HG03103 (cell line): ENCODE data around the gene TMEM63C.
"Not testable (repeated sequence)": the region's sequence is repeated elsewhere in the genome, so short reads cannot be mapped to it uniquely, and the experiment has no call there.

Source experiments
- ATAC-seq: cut with Tn5 transposase; IDR thresholded peaks from one replicate; pipeline ENCODE4 v1.9.1; 2021; ENCODE audit warnings: low read depth; ENCODE audit not compliant: unreplicated experiment

The TMEM63C gene

DNA sequence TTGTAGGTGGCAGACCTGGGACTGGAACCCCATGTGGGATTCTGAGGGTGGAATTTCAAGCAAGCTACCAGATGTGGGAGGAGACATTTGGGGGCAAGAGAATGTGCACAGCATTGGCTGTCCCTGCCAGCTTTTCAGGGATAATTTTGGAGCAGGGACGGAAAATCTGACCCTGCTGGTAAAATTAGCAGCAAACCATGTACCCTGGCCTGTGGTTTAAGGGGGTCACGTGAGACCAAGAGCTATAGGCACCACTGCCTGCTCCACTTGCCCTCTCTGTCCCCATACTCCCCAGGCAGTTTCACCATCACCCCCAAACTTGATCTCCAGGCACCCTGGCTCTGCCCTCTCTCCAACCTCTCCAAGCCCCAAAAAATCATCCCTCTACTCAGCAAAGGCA, 26.5 kb upstream of the TMEM63C start:
- no peak for ATAC-seq

DNA sequence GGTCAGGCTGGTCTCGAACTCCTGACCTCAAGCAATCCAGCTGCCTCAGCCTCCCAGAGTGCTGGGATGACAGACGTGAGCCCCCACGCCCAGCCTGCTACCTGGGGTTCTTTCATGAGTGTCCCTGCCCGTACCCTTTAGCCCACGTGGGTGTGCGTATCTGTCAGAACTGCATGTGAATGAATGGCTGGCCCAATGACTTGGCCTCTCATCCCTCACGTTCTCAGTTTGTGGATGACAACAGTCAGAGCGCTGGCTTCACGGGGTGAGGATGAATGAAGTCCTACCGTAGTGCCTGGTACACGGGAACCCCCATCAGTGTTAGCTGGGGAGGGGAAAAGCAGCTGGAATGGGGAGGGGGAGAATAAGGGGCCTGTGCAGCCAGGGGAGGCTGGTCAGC, 23.9 kb upstream of the TMEM63C start:
- ATAC-seq: no peak

DNA sequence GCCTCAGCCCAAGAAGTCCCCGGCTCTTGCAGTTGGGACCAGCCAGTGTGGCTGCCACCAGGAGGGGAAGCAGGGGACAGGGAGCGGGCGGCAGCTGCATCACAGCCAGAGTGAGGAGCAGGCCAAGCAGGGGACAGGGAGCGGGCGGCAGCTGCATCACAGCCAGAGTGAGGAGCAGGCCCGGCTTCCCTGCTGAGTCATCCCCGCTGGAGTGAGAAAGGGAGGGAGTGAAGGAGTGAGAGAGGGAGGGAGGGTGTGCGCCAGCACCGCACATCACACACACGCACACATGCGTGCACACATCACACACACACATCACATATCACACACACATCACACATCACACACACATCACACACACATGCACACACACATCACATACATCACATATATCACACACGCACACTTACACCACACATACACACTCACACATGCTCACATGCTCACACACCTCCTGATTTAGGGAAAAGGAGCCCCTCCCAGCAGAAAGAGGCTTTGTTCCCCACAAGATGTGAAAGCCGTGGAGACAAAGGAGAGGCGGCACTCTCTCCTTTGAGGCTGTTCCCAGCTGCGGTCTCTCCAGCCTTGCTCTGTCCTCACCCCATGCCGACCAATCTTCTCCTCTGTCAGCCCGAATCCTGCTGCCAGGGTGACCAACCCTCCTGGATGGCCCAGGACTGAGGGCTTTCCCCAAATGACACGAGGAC, 23.3 kb upstream of the TMEM63C start:
- no peak for ATAC-seq

DNA sequence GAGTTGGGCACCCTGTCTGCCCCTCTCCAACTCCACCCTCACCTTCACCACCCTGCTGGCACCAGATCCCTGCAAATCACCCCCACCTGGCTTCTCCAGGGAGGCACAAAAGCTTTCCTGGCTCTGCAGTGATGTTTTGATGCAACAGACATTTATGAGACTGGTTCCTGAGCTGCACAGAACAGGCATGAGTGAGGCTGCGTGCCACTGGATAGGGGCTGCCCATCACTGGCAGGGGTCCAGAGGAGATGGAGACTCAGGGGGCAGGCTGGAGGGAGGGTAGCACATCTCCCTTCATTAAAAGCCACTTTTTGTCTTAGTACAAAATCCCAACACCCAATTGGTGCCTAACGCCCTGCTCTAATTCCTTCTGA, 22.7 kb upstream of the TMEM63C start:
- ATAC-seq: no peak

DNA sequence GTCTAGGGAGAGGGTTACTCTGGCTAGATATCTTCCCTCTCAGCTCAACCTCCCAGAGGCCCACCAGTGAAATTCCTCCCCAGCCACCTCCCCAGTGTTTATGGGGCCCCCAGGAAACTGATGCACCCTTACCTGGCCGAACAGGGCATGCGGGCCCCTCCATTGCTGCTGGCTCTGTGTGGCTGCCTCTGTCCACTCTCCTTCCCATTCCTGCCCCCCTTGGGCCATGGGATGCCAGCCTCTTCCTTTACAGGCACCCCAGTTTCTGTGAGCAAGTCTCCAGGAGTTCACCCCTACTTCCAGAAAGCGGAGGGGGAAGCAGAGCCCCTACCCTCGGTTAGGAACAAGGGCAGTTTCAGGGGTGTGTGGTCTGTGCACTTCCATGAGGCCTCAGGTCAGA, 20.6 kb upstream of the TMEM63C start:
- no peak for ATAC-seq

DNA sequence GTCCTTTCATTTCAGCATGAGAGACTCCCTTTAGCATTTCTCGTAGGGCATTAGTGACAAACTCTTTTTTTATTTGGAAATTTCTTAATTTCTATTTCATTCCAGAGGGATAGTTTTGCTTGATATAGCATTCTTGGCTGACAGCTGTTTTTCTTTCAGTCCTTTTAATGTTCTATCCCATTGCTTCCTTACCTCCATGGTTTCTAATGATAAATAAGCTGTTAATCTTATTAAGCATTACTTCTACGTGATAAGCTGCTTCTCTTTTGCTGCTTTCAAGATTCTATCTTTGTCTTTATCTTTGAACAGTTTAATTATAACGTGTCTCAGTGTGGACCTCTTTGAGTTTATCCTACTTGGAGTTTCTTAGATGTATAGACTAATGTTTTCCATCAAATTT, 11.6 kb upstream of the TMEM63C start:
- no peak for ATAC-seq

DNA sequence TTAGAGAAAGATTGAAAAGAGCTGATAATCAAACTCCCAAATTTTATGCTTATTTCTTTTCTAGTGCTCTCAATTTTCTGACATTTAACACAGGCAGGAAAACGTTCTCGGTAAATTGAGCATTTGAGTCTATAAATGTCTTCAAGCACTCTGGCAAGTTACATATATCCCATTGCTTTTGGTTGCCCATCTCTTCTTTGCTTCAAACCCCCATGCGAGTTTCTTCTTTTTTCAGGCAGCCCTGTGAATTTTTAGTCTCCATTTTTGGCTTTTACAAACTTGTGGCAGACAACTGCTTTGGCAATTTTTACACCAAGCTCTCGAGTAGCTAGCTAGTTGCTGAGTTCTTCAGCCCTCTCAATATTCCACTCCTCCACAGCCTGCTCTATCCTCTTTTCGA, 8.7 kb upstream of the TMEM63C start:
- ATAC-seq: no peak

DNA sequence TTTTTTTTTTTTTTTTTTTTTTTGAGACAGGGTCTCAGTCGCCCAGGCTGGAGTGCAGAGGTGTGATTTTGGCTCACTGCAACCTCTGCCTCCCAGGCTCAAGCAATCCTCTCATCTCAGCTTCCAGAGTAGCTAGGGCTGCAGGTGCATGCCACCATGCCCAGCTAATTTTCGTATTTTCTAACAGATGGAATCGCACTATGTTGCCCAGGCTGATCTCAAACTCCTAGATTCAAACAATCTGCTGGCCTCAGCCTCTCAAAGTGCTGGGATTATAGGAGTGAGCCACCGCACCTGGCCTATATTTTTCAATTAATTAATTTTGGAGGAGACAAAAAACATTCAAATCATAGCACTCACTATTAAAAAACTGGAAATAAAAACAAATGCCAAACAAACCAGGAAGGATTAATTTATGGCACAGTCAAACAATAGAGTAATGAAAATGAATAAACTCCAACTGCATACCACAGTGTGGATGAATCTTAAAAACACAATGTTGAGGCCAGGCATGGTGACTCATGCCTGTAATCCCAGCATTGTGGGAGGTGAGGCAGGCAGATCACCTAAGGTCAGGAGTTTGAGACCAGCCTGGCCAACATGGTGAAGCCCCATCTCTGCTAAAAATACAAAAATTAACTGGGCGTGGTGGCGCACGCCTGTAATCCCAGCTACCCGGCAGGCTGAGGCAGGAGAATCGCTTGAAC, 7.5 kb upstream of the TMEM63C start:
- not testable (repeated sequence) for ATAC-seq

DNA sequence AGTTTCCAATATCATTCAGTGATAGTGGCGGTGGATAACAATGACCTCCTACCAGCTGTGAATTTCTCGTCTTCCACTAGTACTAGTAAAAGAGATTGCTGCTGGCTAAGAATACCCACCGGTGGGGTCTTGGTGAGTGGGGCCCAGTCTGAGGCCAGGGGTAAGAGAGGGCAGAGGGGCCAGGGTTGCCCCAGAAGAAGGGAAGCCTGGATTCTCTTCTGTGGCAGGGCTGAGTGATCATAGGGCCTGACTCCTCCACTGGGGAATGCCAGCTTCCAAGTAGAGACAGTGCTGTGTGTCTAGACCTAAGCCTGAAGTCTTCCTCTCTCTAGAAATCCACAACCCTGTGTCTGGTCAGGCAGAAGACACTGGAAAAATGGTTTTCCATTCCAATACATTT, 5.8 kb upstream of the TMEM63C start:
- no peak for ATAC-seq

DNA sequence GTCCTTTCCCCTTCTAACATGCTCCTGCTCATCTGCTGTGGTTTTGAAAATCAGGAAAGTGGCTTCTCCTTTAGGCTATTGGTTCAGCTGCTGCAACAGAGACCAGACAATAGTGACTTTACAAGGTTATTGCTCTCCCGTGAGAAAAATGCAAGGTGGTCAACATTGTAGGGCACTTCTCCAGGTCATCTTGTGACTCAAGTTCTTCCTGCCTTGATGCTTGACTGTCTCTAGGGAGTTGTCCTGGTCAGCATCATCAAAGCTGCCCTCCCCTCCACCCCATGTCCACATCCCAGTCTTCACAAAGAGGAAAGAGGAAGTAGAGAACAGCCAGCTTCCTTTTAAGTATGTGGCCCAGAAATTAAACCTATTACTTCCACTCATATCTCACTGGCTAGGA, 3.9 kb upstream of the TMEM63C start:
- no peak for ATAC-seq

DNA sequence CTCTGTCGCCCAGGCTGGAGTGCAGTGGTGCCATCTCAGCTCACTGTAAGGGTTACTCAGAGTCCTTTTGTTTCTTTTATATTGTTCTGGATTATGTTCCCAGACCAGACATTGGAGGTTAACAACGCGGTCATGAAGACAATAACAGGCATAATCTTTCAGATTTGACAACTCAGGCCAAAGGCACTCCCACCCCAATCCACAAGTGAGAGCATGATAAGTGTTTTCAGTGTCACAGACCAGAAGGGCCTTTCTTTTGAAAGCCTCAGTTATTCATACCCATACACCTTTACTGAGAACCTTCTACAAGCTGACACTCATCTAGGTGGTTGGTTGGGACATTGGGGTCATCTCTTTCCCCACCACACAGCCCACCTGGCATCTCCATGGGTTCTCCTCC, 2.9 kb upstream of the TMEM63C start:
- ATAC-seq: no peak

DNA sequence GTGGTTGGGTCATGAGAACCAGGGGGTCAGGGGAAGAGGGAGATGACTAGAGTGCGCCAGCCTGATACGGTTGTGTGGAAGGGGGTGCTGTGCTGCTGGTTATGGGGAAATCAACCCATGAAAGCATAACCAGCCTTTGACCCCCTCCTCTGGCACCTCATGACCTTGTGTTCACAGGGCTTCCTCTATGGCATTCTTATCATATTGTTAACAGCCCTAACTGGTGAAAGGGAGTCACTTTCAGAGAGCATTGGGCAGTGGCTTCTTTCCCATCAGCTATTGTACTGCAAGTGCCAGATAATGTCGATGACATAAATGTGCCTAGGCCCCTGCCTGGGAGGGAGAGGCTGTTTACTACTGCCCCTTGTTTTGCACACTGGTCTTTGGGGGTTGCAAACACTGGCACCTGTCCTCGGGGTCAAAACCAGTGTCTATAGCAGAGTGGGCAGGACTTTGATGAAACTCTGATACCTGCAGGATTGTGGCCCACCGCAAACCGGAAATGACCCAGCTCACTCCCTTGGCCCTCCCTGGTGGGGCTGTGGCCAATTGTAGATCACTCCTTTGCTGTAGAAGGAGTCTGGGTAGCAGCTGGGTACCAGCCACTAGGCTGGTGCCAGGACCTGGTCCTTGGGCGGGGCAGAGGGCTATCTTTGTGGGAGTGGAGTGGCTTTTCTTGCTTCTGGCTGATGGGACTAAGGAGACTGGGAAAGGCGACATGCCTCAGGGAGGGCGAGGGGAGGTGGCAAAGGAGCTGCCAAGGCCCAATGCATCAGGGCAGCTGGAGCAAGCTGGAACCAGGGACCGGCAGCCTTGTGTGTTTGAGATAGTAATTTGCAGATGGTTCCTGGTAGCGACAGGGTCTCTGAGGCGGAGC, 634 bp upstream of the TMEM63C start:
- ATAC-seq: no peak

DNA sequence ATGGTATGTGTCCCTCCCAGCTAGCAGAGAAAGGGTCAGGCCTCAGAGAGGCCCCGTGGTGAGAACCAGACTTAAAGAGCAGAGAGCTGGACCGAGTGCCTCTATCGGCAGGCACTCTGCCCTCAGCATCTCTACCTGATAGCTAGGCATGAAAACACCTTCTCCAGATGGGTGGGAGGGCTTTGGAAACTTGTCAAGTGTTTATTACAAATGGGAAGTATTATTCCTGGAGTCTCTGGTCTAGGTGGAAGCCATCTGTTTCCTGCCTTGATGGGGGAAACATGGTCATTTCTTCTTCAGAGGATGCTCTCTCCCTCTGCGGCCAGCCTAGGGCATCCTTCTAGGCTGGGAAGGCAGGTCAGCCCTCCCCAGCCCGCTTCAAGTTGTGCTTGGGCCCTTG, 2.3 kb downstream of the TMEM63C start:
- no peak for ATAC-seq

DNA sequence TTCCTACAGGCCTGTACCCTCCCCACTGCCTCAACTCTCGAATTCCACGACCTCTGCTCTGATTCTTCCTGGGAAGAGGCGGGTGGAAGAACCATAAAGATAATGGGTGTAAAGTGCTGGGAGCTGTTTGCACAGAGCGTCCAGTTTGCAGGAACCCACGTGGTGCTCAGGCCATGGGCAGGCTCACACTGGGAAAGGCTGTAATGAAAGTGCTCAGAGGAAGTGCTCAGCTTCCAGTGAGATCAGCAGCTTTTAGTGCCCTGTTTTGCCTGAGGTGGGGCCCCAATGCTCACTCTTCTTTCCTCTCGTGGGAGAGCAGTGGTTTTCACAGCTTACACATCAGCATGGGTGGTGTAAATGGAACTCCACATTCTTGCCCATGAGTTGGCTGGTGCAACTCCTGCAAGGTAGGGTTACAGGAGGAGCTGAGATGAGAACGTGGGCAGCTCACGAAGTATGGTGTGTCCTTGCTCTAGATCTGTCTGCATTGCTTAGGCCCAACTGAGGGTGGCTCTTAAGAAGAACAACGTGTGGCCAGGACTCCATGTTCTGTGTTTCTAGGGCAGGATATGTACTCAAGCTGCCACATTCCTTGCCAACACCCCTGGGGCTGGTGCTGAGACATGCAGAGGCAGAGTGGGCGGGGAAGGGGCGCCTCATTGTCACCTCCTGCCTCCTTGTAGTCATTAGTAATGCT, 2.9 kb downstream of the TMEM63C start:
- ATAC-seq: no peak

DNA sequence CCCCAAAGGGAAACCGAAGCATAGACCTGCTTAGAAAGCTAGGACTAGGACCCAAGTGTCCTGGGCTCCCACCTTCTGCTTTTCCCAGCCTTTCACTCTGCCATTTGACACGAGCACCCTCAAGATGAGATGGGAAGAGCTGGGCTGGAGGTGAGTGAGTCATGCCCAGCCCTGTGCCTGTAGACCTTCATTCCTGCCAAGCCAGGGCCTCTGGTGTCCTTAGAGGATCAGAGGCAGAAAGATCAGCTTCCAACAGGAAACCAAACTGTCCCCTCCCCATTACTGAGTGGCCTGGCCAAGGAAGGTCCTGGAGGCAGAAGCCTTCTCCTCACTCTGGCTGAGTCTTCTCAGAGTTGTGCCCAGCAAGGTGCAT, 3.5 kb downstream of the TMEM63C start:
- no peak for ATAC-seq

DNA sequence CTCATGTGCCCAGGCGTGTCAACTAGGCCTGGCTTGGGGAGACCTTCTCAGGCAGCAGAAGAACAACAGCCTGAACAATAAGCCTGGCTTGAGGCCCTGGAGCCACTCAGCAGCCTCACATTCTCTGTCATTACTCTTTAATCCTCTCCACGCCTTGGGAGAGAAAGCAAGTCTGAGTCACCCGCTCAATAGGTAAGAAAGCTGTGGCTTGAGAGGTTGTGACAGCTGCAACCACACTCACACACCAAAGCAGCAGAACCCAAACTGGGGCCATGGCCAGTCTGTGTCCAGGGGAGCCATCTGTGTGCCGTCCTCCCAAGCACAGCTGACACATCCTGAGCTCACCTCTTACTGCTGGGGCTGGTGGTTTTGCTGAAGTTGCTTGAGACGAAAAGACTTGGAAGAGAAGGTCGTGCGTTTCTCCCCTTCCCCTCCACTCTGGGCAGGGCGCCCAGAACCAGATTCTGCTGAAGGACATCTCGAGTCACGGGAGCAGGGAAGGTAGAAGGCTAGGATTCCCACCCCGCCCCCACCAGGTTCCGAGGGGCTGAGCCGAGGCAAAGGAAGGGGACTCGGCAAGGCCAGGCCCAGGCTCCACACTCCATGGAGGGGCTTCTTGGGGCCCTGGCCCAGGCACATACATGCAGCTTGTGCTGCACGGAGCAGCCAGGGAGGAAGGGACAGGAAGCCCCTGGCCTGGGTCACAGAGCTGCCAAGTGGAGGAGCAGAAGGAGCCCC, 5.5 kb downstream of the TMEM63C start:
- no peak for ATAC-seq

DNA sequence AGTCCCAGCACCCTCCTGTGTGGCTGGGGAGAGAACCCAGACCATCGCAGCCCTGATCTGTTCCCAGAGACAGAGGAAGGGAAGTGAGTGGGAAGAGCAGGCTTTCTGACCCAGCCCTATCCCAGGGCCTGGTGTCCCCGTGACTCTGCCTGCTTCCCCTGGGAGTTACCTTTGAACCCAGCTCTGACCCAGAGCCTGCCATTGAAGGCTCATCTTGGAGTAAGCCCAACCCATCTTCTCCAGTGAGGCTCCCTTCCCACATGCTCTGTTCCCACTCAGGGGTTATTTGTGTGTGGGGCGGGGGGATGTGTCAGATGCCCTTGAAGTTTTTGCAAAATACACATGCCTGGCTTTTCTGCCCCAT, 6.0 kb downstream of the TMEM63C start:
- ATAC-seq: no peak

DNA sequence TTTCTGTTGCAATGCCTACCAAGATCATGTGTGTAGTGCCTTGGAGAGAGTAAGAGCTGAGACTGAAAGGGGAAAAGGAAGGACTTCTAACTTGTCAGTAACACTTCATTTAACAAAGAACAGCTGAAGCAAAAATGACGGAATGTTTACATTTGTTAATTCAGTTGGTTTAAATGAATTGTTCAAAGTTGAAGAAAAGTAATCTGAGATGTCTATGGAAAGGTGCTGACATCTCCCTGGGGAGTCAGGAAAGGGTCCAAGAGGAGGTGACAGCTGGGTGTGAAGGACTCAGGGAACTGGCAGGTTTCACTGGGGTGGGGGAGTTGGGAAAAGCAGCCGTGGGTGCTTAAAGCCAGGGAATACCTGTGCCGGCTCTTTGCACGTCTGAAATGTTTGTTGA, 7.9 kb downstream of the TMEM63C start:
- ATAC-seq: no peak

DNA sequence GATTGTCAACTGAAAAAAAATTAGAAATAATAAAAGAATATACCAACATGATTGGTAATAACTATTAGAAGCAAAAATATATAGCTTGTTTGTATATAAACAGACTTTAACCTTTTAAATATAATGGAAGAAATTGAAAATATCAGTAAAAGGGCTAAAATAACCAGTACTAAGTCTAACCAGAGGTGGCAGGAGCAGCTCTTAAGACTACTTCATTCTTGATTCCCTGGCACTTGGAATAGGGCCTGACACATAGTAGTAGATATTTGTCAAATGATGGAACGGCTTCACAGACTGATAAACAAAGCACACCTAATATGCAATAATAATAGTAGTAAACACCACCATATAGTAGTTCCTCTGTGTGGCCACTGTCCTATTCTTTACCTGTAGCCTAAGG, 9.4 kb downstream of the TMEM63C start:
- ATAC-seq: no peak

DNA sequence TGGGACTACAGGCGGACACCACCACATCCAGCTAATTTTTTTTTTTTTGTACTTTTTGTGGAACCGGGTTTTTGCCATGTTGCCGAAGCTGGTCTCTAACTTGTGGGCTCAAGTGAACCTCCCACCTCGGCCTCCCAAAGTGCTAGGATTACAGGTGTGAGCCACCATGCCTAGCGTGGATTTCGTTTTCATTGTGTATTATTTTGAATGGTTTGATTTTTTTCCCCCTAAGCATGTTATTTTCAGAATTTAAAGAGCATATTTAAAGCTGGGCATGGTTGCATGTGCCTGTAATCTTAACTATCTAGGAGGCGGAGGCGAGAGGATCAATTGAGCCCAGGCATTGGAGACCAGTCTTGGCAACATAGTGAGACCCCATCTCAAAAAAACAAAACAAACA, 13.1 kb downstream of the TMEM63C start:
- ATAC-seq: no peak
